Fibroblast of skin of left quadriceps (primary cell): ENCODE results near the gene DDX50.
"Not testable (repeated sequence)": the region's sequence is repeated elsewhere in the genome, so short reads cannot be mapped to it uniquely, and the experiment has no call there.

Experiments used
- DNase-seq, 2 experiments: peaks; one replicate each; pipeline ENCODE4 v3.0.0-alpha.2; 2013; ENCODE audit warnings: low read depth in 2 of 2

The DDX50 gene

DNA sequence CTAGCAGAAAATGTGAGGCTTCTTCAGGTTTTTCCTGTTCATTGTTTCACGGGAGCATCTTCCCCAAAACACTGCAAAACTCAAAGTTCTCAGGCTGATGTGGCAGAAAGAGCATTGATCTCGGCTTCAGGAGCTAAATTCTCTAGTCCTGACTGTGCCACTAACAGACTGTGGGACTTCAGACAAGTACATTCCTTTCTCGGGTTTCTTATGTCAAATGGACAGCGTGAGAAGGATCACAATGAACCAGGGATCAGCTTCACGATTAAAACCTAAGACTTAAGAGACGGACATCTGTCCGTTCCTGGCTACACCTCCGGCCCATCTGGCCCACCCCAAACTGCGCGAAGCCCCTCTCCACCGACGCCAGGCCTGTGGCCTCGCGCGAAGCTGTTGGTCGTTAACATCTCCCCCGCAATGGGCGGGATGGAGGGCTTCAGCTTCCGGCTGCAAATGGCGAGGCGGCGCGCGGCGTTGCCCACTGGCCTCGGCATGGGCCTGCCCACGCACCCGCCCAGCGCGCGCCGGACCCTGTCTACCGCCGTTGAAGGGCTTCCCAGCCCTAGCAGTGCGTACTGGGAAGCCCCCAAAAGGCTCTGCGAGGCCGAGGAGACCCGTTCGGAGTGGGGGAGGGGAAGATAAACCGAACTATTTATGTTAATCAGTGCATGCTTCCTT lies 549 bp upstream of the DDX50 start:
- no peak for DNase-seq

DNA sequence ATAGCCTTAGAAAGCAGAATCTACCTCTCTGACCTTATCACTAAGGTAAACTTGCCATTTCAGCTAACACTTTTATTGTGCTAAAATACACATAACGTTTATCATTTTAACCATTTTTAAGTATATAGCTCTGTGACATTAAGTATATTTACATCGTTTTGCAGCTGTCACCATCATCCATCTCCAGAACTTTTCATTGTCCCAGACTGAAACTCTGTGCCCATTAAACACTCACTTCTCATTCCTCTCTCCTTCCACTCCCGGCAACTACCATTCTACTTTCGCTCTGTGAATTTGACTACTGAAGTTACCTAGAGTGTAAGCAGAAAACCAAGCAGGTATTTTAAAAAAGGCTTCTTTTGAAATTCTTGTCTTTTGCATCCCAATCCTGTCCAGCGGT lies 1.3 kb downstream of the DDX50 start:
- no peak for DNase-seq

GRCh38 chr10:68924593-68924992 lies 23.5 kb downstream of the DDX50 start:
- DNase-seq = no peak

- no peak for DNase-seq
These were observed 24.4 kb downstream of the DDX50 start for GRCh38 chr10:68925489-68925888.

DNA sequence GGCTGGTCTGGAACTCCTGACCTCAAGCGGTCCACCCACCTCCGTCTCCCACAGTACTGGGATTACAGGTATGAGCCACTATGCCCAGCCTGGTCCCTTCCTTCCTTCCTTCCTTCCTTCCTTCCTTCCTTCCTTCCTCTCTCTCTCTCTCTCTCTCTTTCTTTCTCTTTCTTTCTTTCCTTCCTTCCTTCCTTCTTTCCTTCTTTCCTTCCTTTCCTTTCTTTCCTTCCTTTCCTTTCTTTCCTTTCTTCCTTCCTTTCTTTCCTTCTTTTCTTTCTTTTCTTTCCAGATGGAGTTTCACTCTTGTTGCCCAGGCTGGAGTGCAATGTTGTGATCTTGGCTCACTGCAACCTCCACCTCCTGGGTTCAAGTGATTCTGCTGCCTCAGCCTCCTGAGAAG lies 28.0 kb downstream of the DDX50 start:
- DNase-seq = not testable (repeated sequence)

- DNase-seq = not testable (repeated sequence)
These were observed 28.8 kb downstream of the DDX50 start for GRCh38 chr10:68929888-68930287.

DNA sequence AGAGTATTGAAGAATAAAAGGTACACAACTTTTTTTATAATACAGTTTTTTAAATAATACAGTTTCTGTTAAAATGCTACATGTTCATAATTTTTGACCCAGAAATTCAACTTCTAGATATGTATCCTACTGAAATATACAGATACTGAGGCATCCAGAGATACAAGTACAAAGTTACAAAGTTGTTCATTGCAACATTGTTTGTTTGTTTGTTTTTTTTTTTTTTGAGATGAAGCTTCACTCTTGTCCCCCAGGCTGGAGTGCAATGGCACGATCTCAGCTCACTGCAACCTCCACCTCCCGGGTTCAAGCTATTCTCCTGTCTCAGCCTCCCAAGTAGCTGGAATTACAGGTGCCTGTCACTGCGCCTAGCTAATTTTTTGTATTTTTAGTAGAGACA lies 31.7 kb downstream of the DDX50 start:
- DNase-seq = not testable (repeated sequence)

DNA sequence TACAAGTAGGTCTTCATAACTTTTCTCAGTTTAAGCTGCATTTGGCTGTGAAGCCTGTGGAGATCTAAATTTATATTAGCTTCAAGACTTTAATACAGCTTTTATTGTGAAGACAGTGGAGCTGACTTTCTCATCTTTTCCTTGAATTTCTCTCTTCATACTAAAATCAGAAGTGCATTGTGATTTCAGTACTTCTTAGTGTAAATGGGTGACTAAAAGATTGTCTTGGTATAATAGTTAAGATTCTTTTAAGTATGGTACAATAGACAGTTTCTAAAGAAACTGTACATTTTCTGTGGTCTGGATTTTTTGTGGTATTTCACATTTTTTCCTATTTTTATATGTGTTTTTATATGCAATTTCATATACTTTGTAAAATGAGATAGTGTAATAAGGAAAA lies 33.9 kb downstream of the DDX50 start:
- DNase-seq = no peak

GRCh38 chr10:68938117-68938516 lies 37.0 kb downstream of the DDX50 start:
- DNase-seq = no peak

DNA sequence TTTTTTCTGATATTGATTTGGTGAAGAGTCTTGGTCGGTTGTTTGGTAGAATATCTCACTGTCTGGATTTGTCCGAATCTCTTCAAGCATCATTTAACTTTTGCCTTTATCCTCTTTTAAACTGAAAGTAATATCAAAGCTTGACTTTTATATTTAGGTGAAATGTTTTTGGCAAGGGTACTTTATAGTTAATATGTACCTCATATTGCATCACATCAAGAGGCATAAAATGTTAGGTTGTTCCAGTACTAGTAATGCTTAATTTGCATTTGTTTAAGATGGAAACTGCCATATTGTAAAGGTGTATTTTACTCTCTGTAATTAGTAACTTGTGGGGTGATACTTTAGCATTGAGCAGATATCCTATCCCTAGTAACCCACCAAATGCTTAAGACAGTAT lies 37.8 kb downstream of the DDX50 start:
- no peak for DNase-seq

- DNase-seq = not testable (repeated sequence)
These were observed 39.8 kb downstream of the DDX50 start for GRCh38 chr10:68940917-68941316.

GRCh38 chr10:68950598-68950997 lies 49.5 kb downstream of the DDX50 start:
- DNase-seq = no peak

DNA sequence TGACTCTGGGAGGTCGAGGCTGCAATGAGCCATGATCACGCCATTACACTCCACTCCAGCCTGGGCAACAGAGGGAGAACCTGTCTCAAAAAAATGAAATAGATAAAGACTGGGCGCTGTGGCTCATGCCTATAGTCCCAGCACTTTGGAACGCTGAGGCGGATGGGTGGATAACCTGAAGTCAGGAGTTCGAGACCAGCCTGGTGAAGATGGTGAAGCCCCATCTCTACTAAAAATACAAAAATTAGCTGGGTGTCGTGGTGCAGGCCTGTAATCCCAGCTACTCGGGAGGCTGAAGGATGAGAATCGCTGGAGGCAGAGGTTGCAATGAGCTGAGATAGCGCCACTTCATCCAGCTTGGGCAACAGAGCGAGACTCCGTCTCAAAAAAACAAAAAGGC lies 53.8 kb downstream of the DDX50 start:
- DNase-seq = no peak

DNA sequence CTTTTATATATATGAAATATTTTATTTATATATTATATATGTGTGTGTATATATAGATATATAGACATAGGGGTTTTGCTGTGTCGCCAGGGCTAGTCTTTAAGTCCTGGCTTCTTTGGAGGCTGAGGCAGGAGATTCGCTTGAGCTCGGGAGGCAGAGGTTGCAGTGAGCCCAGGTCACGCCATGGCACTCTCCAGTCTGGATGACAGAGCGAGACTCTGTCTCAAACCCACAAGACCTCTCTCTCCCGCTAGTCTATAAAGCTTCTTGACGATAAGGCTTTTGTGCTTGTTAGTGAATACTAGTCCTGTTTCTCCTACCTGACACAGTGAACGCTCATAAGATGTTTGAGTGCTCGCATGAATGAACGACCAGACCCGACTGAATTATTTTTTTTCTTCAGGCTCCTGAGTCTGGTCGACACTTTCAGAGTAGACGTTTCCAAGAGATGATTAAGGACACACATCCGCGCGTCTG lies 54.3 kb downstream of the DDX50 start:
- DNase-seq = no peak

DNA sequence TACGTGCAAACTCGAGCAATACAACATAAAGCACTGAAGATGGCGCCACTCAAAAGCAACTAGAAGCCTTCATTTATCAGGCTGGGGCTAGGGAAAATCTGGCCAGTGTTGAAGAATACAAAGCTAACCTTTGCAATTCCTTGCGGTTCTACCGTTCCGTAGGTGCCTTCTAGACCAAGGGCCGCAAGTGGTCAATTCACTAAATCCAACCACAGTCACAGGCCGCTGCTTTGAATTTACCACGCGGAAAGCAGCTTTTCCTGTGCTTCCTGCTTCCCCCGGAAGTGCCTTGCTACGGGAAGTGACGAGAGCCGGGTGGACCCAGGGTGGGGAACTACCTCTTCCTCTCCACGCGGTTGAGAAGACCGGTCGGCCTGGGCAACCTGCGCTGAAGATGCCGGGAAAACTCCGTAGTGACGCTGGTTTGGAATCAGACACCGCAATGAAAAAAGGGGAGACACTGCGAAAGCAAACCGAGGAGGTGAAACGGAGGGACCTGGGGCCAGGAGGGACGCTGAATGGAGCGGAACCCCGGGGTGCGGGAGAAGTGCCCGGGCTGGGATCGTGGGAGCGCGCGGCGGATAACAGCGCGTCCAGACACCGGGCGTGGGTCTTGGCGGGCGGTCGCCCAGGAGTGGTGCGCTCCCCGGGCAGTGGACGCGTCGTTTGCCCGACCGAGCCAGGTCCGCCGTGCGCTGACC lies 54.9 kb downstream of the DDX50 start, which contains the start of gene DDX21:
Gene DDX21 (plus strand): TSS at position 339 of the 701 bp plus-strand sequence. CDS start 56 bp downstream, at position 395.
- DNase-seq = peak; percentile 72 to 73

- no peak for DNase-seq
These were observed 56.1 kb downstream of the DDX50 start for GRCh38 chr10:68957284-68957615.

DNA sequence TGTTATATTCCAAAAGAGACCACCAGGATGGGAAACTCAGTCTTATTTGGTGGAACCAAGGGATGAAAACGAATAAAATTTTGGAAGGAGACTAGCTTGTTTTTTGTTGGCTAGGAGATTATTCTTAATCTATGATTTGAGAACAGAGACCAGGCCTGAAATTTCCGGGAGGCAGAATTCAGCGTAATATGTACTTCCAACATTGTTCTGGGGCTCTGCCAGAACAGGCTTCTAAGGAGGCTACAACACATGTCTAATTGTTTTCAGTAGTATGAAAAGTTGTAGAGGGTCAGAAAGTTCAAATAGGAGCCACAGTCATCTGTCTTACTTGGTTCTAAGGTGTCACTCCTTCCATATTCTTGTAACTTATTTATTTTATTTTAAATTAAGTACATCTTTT lies 56.5 kb downstream of the DDX50 start:
- no peak for DNase-seq

DNA sequence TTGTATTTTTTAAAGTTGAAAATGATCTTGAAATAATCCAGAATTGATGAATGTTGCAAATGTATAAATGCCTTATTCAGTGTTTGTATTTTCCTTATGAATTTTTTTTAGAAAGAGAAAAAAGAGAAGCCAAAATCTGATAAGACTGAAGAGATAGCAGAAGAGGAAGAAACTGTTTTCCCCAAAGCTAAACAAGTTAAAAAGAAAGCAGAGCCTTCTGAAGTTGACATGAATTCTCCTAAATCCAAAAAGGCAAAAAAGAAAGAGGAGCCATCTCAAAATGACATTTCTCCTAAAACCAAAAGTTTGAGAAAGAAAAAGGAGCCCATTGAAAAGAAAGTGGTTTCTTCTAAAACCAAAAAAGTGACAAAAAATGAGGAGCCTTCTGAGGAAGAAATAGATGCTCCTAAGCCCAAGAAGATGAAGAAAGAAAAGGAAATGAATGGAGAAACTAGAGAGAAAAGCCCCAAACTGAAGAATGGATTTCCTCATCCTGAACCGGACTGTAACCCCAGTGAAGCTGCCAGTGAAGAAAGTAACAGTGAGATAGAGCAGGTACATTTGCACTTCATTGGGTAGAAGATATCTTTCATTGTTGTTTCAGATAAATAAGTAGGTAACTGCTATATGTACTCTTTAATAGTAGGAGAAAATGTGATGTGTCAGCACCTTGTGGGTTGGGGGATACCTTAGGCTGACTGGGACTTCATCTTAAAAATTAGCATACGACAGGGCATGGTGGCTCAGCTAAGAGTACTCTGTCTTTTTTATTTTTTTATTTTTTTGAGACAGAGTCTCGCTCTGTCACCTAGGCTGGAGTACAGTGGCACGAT lies 58.8 kb downstream of the DDX50 start:
- DNase-seq = no peak

DNA sequence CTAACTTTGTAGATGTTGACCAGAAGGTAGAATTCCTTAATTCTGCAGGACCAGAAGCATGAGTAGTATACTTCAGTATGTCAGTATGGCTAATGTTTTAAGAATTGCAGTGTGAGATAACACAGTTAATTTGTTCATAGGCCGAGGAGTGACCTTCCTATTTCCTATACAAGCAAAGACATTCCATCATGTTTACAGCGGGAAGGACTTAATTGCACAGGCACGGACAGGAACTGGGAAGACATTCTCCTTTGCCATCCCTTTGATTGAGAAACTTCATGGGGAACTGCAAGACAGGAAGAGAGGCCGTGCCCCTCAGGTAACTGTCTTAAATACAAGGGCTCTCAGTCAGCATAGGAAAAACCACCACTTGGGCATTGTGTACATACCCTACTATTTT lies 62.0 kb downstream of the DDX50 start:
- no peak for DNase-seq

GRCh38 chr10:68973975-68974374 lies 72.9 kb downstream of the DDX50 start:
- DNase-seq = no peak

GRCh38 chr10:68975936-68976473 lies 74.9 kb downstream of the DDX50 start:
- DNase-seq = not testable (repeated sequence)

DNA sequence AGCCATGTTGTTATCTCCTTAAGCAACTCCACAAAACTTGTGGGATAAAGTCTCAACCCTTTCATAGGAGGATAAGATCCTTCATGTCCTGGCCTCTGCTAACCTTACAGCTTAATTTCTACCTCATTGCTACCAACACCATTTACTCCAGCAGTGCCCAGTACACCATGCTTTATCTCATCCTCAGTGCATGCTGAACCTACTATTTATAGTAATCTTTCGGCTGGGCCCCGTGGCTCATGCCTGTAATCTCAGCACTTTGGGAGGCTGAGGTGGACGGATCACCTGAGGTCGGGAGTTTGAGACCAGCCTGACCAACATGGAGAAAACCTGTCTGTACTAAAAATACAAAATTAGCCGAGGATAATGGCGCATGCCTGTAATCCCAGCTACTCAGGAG lies 78.6 kb downstream of the DDX50 start:
- DNase-seq = not testable (repeated sequence)
